ENCODE results near the gene TMEM116.
"Not testable (repeated sequence)": the region's sequence is repeated elsewhere in the genome, so short reads cannot be mapped to it uniquely, and the experiment has no call there.

Gene TMEM116

DNA sequence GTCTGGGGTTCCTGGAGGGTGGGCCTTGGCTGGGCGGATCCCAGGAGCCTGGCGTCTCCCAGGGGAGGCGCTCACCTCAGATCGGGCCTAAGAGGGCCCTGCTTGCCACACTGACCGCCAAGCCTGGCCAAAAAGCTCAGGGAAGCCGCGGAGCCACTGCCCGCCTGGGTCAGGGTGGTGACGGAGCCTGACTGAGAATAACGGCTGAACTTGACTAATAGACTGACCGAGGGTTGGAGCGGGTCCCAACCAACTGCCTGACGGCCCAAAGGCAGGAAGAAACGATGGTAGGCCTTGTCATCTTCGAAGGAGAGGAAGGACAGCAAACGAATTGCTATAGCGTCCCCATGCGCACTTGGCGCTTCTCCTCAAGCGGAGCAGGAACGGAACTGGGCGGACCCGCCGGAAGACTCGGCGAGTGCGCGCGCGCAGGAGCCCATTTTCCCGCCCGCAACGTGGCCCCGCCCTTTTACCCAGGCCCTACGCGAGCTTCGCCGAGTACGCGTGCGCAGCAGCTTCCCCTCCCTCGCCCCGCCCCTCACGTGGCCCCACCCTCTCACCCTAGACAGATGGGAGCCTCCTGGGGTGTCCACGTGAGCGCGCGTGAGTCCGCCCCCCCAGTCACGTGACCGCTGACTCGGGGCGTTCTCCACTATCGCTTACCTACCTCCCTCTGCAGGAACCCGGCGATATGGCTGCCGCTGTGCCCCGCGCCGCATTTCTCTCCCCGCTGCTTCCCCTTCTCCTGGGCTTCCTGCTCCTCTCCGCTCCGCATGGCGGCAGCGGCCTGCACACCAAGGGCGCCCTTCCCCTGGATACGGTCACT lies at the start of gene TMEM116, which contains the start of gene ERP29:
TSS of gene TMEM116 (minus strand) at position 391 of the 826 bp plus-strand sequence. CDS start 7,895 bp downstream, outside the sequence.
TSS of gene ERP29 (plus strand) at position 652 of the 826 bp plus-strand sequence. CDS start at position 692, 40 bp downstream.
- peak; percentile 98 for DNase-seq (ENCODE audit: low spot score)

DNA sequence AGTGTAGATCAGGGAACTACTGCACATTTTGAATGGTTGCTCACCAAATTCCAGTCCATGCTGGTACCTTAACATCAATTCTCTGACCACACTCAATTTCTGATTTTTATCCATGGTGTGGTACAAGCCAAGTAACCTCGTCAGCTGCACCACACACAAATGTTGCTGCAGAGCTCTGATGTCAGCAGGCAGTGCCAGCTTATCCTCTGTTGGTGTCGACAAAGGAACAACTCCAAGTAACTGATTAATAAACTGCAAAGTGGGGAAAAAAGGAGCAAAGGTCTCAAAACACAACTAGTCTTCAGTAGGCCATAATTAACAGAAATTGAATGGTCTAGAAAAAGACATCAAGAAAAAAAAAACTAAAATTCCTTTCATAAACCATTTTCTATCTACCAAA lies 48.2 kb upstream of the TMEM116 start:
- no peak for DNase-seq (ENCODE audit: low spot score)

DNA sequence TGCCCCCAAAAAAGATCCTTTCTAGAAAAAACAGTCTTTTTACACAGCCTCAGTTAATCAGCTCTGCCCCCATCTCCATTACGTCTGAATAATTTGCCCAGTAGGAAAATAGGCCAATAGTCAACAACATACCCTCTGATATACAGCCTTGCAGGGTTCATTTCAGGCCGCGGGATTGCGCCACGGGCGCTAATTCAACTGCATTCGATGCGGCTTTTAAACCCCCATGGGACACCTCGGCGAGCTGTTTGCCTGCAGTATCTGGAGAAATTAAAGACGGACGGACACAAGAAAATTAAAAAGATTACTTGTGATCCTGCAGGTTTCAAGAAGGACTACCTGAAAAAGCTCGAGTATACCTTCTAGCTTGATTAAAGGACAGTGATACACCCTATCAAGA lies 36.4 kb upstream of the TMEM116 start:
- no peak for DNase-seq (ENCODE audit: low spot score)

DNA sequence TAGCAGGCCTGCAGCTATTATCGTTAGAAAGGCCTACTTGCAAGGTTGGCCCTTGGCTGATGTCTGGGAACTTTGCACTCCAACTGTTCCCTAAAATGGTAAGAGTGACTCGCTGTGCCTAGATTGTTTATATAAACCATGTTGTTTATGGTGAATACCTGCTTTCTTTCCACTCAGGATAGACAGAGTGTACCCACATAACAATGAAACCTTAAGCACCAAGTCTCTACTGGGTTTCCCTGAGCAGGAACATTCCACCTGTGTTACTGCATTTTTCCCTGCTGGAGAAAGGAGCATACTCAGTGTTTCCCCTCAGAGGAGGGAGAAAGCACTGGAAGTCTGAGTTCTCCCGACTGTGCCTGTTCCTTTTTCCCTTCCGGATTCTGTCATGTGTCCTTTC lies 33.0 kb upstream of the TMEM116 start:
- DNase-seq (ENCODE audit: low spot score): no peak

DNA sequence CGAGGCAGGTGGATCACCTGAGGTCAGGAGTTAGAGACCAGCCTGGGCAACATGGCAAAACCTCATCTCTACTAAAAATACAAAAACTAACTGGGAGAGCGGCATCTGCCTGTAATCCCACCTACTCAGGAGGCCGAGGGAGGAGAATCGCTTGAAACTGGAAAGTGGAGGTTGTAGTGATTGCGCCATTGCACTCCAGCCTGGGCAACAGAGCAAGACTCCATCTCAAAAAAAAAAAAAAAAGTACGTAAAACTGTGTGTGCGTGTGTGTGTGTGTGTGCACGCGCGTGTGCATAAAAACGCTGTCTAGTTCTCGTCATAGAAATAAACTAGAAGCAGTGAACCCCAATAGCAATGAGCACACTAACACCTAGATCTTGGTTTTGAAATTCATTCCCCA lies 23.6 kb upstream of the TMEM116 start:
- not testable (repeated sequence) for DNase-seq (ENCODE audit: low spot score)

DNA sequence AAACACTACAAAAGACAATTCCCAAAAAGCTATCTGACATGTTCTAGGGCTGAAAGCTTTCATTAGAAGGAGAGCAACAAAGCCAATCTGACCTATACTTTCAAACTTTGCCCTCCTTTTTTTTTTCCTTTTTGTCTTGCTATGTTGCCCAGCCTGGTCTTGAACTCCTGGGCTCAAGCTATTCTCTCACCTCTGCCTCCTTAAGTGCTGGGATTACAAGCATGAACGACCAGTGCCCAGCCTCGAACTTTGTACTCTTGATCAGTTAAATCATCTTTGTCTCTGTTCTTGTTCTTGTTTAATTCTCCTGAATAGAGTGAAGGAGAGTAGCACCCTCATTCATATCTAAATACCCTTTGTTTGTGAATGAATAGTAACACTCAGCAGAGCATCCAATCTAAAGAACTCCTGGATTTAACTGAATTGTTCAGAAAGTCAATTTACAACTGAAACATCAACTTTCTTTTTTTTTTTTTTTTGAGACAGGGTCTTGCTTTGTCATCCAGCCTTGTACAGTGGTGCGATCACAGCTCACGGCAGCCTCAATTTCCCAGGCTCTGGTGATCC lies 22.3 kb upstream of the TMEM116 start:
- no peak for DNase-seq (ENCODE audit: low spot score)

DNA sequence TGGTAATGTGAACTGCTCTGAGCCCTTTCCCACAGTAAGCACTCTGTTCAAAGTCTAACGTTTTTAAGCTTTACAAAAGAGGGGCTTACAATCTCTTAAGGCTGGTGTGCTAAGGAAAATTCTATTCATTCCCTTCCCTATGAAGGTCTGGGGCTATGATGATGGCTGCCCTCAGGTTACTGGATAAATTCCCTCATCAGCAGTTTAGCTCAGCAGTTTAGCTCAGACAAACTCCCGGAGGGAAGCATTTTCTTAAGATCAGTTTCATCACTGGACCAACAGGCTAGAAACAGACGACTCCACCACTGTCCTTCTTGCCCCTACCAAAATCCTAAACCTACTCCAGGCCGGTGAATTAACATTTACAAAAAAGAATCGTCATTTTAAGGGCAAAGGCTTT lies 19.3 kb upstream of the TMEM116 start:
- DNase-seq (ENCODE audit: low spot score): no peak

DNA sequence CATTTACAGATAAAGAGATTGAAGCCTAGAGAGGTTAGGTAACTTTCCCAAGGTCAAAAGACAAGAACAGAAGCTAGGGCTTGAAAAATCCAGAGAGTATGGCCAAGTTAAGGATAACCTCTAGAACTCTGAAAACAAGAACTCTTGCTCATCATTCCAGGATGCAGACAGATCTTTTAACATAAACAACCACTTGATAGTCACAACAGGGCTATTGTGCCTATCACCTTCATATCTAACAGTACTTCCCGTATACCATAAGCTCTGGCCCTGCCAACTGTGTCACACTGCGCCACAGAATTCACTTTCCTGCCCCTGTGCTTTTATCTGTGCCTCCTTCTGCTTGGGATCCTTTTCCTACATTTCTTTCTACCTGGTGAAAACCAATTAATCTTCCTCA lies 18.5 kb upstream of the TMEM116 start:
- no peak for DNase-seq (ENCODE audit: low spot score)

DNA sequence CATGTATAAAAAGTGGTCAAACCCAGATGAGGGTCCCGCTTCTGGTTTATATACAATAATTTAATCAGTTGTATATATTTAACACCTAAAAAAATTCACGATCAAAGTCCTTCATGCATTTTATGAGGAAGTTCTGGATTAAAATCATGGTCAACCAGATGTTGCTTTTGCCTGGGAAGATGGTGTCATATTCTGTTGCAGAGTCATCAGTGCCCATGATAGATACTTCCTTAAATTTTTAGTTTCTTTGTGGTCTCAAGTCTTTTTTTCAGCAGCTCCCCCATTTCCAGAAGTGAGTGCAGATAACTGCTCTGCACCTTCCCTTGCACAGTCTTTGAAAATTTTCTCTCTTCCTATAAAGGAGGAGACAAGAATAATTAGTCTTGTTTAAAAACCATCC lies 16.3 kb upstream of the TMEM116 start:
- DNase-seq (ENCODE audit: low spot score): no peak

DNA sequence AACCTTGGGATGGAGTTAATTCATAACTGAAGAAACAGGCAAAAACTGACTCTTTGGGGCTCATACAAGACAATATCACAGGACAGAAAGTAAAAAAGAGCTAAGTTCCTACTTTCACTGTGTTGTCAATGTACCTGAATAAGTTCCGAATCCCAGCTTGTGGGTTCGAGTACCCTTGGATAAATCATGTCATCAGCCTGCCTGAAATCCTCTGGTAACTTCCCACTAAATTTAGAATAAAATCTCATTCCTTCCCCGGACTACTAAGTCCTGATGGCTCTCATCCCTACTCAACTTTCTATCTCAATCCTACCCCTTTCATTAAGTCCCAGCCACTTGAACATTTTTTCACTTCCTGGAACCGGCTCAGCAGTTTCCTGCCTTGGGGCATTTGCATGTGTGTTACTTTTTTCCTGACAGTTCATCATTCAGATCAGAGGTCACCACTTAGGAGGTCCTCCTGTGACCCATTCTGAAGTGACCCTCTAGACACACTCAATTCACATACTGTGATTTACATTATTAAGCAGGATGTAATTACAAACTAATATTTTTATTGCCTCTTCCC lies 12.9 kb upstream of the TMEM116 start:
- DNase-seq (ENCODE audit: low spot score): no peak

DNA sequence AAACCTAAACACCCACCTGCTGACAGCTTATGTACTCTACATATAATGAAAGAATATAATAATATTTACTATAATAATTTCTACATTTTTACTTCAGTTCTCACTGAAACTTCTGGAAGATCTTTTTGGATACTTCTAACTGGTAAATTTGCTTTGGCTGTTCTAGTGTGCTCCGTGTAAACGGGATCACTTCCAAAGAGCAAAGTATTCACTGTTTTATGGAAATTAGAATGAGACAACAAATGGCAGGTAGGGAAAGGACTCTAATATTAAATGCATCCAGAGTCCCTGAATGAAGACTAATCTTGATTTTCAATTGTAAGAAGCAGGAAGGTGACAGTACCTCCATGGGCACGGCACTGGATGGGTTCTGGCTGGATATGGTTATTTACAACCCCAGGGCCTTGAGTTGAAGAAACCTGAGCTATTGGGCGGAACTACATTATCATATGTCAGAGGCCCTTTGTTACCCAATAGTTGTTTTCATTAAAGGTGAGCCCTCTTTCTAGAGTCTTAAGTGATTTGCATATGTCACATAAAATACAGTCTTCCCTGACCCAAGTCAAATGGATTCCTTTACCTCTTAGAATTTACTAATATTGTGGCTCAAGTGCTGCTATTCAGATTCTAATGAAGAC lies 10.9 kb upstream of the TMEM116 start:
- DNase-seq (ENCODE audit: low spot score): no peak

DNA sequence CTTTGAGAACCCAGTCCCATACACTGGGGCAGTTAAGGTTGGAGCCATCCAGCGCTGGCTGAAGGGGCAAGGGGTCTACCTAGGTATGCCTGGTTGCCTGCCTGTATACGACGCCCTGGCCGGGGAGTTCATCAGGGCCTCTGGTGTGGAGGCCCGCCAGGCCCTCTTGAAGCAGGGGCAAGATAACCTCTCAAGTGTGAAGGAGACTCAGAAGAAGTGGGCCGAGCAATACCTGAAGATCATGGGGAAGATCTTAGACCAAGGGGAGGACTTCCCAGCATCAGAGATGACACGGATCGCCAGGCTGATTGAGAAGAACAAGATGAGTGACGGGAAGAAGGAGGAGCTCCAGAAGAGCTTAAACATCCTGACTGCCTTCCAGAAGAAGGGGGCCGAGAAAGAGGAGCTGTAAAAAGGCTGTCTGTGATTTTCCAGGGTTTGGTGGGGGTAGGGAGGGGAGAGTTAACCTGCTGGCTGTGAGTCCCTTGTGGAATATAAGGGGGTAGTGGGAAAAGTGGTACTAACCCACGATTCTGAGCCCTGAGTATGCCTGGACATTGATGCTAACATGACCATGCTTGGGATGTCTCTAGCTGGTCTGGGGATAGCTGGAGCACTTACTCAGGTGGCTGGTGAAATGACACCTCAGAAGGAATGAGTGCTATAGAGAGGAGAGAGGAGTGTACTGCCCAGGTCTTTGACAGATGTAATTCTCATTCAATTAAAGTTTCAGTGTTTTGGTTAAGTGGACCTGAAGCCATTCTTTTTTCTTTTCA lies 9.5 kb upstream of the TMEM116 start:
- no peak for DNase-seq (ENCODE audit: low spot score)

DNA sequence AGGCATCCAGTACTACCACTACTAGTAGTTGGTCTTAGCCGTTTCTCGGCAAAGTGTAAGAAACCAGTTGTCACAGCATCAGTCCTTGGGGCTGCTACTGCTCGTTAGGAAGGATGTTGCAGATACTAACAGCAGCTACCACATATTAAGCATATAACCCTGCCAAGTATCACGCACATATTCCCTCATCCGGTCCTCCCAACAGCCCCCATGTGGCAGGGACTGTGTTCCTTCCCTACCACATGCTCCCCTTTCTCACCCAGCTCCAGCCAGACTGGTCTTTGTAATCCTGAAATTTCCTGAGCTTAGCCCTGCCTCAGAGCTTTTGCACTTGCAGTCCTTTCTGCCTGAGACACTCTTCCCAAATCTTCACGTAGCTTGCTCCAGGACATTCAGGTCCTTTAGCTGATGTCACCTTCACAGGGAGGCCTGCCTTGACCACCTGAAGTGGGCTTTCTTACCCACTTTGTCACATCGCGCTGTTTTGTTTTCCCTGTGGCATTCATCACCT lies 8.0 kb upstream of the TMEM116 start:
- DNase-seq (ENCODE audit: low spot score): no peak

DNA sequence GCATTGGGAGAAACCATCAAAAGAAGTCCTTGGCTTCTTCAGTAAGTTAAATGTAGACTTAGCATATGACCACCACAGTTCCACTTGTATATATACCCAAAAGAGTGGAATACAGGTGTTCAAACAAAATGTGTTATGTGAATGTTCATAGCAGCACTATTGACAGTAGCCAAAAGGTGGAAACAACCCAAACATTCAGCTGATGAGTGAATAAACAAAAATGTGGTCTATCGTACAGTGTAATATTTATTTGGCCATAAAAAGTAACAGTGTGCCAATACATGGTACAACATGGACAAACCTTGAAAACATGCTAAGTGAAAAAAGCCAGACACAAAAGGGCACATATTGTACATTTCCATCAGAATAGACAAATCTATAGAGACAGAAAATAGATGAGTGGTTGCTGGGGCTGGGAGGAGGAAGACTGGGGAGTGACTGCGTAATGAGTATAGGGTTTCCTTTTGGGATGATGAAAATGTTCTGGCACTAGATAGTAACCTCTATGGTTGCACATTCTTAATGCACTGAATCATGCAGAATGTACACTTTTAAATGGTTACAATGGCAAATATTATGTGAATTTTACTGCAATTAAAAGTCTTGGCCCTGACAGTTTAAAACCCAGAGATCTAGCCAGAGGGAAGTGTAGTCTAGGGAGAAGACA lies 5.7 kb upstream of the TMEM116 start:
- DNase-seq (ENCODE audit: low spot score): no peak

DNA sequence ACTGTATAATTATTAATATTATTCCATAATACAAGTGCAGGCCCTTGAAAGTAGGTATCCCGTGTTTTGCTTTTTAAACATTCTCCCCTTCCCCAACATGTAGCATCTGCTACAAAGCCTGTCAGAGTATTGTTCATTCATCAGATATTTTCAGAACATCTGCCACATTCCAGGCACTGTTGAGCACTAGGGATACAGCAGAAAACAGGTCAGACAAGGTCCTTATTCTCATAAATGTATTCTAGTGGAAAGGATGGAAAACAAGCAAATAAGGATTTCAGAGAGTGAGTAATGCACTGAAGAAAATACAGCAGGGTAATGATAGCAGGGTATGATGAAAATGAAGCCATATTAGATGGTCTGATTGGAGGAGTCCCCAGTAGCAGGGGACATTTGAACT lies 4.1 kb upstream of the TMEM116 start:
- DNase-seq (ENCODE audit: low spot score): no peak

DNA sequence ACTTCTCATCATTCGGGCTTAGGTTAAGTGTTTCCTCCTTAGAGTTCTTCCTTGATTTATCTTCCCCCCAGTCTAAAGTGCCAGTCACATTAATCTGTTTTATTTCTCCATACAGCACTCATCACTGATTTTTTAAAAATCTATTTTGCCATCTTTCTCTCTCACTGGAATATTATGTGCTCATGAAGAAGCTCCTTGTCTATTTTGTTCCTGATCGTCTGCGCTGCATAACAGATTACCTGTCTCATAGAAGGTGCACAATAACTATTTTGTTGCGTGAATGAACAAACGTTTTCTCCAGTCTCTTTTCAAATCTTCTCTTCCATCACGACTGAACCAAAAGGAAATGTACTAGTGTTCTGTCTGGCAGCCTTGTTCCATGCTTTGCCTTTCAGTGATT lies 3.0 kb upstream of the TMEM116 start:
- DNase-seq (ENCODE audit: low spot score): no peak

DNA sequence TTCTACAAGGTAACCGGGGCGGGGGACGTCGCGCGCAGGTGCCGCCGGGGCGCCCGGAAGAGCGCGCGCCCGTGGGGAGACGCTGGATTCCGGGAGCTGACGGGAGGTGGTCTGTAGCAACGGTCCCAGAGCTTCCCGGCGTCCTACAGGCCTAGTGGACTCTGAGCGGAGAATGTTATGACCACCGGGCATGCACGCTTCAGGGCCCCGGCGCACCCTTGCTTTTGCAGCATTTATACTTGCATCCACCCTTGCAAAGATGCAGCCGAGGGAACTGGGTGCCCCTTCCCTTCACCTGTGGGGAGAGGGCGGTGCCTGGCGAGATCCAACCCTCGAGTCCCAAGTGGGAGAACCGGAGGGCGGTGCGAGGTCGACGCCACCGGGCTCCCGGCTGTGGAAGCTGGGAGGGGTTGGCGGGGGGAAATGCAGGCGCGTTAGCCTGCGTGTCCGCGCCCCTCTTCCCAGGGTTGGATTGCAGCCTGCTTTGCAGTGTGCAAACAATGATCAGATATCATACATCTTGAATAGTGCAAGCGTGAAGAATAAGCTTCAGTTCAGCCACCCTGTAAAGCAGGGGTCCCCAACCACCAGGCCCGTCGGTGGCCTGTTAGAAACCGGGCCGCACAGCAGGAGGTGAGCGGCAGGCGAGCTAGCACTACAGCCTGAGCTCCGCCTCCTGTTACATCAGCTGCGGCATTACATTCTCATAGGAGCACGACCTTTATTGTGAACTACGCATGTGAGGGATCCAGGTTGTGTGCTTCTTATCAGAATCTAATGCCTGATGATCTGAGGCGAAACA lies 837 bp upstream of the TMEM116 start:
- DNase-seq (ENCODE audit: low spot score): peak; percentile 42

DNA sequence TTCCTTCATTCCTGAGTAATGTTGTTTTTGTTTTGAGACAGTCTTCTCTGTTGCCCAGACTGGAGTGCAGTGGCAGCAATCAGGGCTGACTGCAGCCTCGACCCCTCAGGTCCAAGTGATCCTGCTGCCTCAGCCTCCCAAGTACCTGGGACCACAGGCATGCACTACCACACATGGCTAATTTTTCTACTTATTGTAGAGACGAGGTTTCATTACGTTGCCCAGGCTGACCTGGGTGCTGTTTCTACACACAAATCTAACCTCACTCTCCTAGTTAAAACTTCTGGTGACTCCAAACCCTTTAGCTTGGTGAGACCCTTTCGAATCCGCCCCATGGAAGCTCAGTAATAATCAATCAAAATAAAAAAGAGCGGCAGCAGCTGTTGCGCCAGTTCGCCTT lies 1.3 kb downstream of the TMEM116 start:
- no peak for DNase-seq (ENCODE audit: low spot score)

DNA sequence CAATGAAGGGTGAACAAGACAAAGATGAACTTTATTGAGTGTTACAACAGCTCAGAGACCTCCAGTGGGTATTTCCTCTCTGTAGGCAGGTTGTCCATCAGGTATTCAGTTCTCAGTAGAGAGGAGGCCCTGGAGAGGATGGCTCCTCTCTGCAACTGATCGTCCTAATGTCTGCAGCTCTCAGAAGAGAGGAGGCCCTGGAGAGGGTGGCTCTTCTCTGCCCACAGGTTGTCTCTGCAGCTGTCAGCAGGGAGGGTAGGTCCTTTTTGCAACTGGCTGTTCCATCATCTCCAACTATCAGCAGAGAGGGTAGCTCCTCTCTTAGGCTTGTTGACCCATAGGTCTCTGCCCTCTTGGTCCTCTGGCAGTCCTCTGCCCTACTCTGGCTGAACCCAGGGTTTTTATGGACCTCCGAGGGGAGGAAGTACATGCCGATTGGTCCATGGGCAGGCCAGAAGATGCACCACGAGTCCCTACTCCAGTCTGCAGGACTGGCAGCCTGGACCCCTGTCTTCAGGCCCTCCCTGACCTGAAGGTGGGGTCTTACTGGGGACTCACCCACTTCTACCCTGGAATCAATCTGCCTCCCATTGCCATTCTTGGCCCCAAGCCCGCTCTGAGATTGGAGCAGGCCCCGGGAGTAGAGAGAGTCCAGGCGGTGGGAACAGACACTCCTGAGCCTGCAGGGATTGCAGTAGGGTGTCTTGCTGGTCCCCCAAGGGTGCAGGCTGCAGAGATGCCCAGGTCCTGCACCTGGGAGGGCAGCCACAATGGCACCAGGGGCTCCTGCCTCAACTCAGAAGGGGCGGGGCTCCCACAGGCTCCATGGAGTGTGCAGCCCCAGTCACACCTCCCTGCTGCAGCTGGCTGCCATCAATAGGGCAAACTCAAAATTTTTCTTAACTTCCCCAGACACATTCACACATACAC lies 2.3 kb downstream of the TMEM116 start:
- no peak for DNase-seq (ENCODE audit: low spot score)
